C4-2B (cell line): ENCODE measurements around the gene FAM162A.

Experiments used
- H3K27ac ChIP-seq: fragments of 450-650 bp; 2 replicates; pipeline ENCODE4 v1.5.1; 2017
- CTCF ChIP-seq: fragments of 450-650 bp; conservative IDR thresholded peaks from 2 replicates; pipeline ENCODE4 v1.5.1; 2017; ENCODE audit warnings: mild to moderate bottlenecking
- ZFX ChIP-seq: fragments of 450-650 bp; IDR thresholded peaks from 2 replicates; pipeline ENCODE4 v1.6.1; 2017

Gene FAM162A

GRCh38 chr3:122353893-122354401 lies 30.0 kb upstream of the FAM162A start:
- no peak for TF ChIP-seq ZFX
- TF ChIP-seq CTCF: no peak
- no peak overlapping the region for H3K27ac ChIP-seq

- H3K27ac ChIP-seq: no peak overlapping the region
- TF ChIP-seq CTCF: no peak
- TF ChIP-seq ZFX: no peak
Observed at GRCh38 chr3:122355612-122356011, 28.4 kb upstream of the FAM162A start.

GRCh38 chr3:122356402-122356801 lies 27.6 kb upstream of the FAM162A start:
- TF ChIP-seq CTCF (peak; percentile 83), ZFX (no peak)
- no peak overlapping the region for H3K27ac ChIP-seq

GRCh38 chr3:122357828-122358702 lies 25.9 kb upstream of the FAM162A start:
- no peak overlapping the region for H3K27ac ChIP-seq
- TF ChIP-seq ZFX (no peak), CTCF (no peak)

- TF ChIP-seq ZFX: no peak
- no peak for TF ChIP-seq CTCF
- no peak overlapping the region for H3K27ac ChIP-seq
Observed at GRCh38 chr3:122358703-122359032, 25.3 kb upstream of the FAM162A start.

- no peak for TF ChIP-seq ZFX
- TF ChIP-seq CTCF: no peak
- no peak overlapping the region for H3K27ac ChIP-seq
Observed at GRCh38 chr3:122362026-122362425, 22.0 kb upstream of the FAM162A start.

GRCh38 chr3:122364490-122364889 lies 19.5 kb upstream of the FAM162A start:
- no peak overlapping the region for H3K27ac ChIP-seq
- TF ChIP-seq CTCF (no peak), ZFX (no peak)
